OCI-LY3 (cell line): ENCODE measurements around the gene PKP1.

Experiments
- EZH2phosphoT487 ChIP-seq: fragments of 200-600 bp; shearing (Covaris generic); IDR thresholded peaks from 2 replicates; pipeline ENCODE4 v1.6.1; 2018; ENCODE audit warnings: antibody characterized with exemption, mixed run types, low read depth
- TF ChIP-seq, protein P1 (sequence below): fragments of 200-600, 300-600 bp; sonication (generic); IDR thresholded peaks from 2 replicates; pipeline ENCODE4 v1.5.1; 2014; ENCODE audit warnings: antibody characterized with exemption, low read length, low read depth

DNA sequence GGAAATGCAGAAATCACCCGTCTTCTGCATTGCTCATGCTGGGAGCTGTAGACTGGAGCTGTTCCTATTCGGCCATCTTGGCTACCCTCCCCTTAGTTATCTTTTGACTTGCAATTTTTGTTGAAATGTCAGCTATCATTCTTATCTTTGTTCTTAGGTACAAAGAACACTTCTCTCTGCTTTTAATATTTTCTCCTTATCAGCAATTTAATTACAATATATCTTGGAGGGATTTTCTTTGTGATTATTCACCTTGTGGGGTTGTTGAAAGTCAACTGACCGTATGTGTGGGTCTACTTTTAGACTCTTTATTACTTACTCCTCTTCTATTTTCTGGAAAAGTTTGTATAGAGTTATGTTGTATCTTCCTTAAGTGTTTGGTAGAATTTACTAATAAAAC, 43.1 kb upstream of the PKP1 start:
- TF ChIP-seq, protein P1, sequence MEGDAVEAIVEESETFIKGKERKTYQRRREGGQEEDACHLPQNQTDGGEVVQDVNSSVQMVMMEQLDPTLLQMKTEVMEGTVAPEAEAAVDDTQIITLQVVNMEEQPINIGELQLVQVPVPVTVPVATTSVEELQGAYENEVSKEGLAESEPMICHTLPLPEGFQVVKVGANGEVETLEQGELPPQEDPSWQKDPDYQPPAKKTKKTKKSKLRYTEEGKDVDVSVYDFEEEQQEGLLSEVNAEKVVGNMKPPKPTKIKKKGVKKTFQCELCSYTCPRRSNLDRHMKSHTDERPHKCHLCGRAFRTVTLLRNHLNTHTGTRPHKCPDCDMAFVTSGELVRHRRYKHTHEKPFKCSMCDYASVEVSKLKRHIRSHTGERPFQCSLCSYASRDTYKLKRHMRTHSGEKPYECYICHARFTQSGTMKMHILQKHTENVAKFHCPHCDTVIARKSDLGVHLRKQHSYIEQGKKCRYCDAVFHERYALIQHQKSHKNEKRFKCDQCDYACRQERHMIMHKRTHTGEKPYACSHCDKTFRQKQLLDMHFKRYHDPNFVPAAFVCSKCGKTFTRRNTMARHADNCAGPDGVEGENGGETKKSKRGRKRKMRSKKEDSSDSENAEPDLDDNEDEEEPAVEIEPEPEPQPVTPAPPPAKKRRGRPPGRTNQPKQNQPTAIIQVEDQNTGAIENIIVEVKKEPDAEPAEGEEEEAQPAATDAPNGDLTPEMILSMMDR: no peak
- TF ChIP-seq EZH2phosphoT487: no peak
